ENCODE measurements around the gene ATG10. TPM values are rescaled to one million over a fixed set of nuclear protein-coding genes. Genes with fewer than 3 reads are reported as not detected.
"Not testable (repeated sequence)": the region's sequence is repeated elsewhere in the genome, so short reads cannot be mapped to it uniquely, and the experiment has no call there.

ATG10 gene
- total RNA-seq, 1 experiment from 2014 or later, result 15.1 TPM

DNA sequence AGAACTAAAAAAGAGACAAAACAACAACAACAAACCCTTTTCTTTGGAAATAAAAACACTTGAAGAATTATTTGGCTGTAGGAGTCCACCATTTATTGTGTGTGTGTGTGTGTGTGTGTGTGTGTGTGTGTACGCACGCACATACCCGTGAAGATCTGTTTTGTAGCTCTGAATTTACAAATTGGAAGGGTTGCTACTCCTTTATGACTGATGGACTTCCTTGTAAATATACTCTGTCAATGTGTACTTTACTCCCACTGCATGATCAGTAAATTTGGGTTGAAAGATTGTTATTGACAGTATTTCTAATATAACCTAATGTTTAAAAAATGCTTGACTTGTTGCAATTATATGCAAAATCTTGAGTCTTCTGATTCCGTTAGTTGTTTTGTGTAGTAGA, 148.1 kb downstream of the ATG10 start:
- no peak for DNase-seq (ENCODE audit: low spot score)

DNA sequence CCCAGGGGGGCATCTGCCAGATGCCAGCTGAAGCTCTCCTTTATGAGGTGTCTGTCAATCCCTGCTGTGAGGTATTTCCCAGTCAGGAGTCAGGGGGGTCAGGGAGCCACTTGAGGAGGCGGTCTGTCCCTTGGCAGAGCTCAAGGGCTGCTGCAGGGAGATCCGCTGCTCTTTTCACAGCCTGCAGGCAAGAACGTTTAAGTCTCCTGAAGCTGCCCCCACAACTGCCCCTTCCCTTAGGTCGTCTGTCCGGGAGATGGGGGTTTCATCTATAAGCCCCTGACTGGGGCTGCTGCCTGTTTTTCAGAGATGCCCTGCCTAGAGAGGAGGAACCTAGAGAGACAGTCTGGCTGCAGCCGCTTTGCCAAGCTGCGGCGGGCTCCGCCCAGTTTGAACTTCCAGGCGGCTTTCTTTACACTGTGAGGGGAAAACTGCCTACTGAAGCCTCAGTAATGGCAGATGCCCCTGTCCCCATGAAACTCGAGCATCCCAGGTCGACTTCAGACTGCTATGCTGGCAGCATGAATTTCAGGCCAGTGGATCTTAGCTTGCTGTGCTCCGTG, 158.0 kb downstream of the ATG10 start:
- no peak for DNase-seq (ENCODE audit: low spot score)

DNA sequence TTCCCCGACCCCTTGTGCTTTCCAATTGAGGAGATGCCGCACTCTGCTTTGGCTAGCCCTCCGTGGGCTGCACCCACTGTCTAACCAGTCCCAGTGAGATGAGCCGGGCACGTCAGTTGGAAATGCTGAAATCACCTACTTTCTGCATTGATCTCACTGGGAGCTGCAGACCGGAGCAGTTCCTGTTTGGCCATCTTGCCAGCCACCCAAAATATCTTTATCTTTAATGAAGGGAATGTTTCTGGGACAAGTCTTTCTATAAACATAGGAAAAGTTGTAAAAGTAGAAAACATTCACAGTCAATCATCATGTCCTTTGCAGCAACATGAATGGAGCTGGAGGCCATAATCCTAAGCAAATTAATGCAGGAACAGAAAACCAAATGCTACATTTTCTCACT, 158.8 kb downstream of the ATG10 start:
- no peak for DNase-seq (ENCODE audit: low spot score)

DNA sequence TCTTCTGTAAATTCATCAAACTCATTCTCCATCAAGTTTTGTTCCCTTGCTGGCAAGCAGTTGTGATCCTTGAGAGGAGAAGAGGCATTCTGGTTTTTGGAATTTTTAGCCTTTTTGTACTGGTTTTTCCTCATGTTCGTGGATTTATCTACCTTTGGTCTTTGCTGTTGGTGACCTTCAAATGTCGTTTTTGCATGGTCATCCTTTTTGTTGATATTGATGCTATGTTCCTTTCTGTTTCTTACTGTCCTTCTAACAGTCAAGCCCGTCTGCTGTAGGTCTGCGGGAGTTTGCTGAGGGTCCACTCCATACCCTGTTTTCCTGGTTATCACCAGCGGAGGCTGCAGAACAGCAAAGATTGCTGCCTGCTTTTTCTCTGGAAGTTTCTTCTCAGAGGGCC, 165.4 kb downstream of the ATG10 start:
- DNase-seq (ENCODE audit: low spot score), result no peak

DNA sequence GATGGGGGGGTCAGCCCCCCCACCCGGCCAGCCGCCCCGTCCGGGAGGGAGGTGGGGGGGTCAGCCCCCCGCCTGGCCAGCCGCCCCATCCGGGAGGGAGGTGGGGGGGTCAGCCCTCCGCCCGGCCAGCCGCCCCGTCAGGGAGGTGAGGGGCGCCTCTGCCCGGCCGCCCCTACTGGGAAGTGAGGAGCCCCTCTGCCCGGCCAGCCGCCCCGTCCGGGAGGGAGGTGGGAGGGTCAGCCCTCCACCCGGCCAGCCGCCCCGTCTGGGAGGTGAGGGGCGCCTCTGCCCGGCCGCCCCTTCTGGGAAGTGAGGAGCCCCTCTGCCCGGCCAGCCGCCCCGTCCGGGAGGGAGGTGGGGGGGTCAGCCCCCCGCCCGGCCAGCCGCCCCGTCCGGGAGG, 168.0 kb downstream of the ATG10 start:
- not testable (repeated sequence) for DNase-seq (ENCODE audit: low spot score)

DNA sequence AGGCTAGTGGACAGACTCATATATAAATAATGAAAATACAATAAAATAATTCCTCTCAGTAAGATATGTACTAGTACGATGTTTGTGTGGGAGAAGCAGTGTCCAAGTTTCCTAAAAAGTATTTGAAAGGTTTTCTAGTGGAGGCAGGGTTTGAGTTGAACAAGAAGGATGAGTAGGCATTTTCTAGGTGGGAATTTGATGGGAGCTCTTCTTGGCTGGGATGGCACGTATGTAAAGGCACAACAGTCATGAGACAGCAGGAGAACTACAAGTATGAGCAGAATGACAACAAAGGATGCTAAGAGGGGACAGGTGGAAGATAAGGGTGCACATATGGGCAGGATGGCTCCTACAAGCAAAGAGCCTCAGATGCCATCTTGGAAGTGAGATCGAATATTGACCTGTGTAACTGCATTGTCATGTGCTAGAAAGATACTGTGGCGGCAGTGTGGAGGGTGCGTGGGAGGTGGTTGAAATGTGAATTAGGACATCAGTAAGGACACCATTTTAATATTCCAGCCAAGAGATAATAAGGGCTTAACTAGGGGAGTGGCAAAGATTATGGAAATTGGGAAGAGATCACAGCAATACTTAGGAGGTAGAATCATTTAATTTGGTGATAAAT, 170.5 kb downstream of the ATG10 start:
- no peak for DNase-seq (ENCODE audit: low spot score)

DNA sequence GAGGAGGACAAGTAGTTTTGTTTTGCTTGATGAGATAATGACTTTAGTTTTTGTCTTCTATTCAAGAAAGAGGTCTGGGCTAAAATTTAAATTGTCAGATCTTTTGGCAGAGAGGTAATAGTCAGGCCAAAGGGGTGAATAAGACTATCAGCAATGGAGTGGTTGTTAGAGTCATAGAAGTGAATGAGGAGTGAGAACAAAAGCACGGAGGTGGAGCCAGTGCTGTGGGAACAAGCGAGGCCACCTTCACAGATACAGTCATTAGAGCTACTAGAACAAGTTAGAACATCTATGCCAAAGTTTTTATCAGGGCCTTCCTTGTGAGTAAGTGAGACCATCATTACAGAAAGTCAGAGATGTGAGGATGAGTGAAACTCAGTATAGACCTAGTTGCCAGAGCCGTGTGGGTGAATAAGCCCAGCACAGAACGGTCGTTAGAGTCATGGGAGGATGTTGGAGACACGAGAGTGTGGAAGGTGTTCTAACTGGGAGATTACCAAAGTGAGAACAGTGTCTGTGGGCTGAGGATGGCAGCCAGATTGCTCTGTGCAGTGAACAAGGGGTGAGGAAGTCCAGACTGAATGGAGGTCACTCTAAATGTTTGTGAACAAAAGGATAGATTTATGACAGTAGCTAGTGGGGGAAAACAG, 171.2 kb downstream of the ATG10 start:
- no peak for DNase-seq (ENCODE audit: low spot score)

DNA sequence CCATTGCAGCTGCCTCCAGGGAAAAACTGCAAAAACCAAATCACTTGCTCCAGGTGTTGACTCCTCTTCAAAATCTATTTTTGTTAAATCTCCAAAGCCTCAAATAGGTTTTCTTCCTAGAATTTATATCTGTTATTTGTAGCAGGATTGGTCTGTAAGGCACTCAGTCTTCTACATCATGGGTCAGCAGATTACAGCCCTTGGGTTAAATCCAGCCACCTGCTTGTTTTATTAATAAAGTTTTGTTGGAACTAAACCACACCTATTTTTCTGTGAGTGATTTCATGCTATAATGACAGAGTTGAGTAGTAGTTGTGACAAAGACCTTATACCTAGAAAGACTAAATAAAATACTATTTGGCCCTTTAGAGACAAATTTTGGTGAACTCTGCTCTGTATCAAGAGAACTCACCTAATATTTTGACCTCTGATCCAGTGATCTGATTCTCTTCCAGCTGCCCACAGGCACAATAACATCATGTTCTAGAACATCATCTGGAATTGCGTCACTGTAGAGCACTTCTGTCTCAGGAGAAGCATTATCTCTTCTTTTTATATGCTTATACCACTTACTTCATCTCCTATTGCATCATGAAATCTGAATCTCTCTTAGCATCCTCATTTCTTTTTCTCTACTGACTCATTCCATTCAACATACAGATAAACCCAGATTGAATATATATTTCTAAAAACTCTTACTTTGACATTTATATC, 176.2 kb downstream of the ATG10 start:
- DNase-seq (ENCODE audit: low spot score), result no peak

DNA sequence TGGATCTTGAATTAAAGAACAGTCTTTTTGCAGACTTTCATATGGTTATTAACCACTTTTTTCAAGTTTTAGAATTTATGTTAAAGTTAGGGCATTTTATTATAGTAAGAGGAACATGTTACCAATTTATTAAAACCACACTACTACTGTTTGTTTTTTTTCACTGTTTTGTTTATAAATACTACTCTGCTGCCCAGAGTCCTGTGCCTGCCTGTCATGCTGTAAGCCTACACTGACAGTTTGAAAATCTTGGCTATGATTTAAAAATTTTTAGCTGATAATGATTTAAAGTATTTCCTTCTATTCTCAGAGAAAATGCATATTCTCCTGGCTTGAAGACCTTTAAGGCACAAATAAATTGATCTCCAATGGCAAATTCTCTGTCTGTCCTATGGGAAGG, 177.6 kb downstream of the ATG10 start:
- DNase-seq (ENCODE audit: low spot score), result no peak

DNA sequence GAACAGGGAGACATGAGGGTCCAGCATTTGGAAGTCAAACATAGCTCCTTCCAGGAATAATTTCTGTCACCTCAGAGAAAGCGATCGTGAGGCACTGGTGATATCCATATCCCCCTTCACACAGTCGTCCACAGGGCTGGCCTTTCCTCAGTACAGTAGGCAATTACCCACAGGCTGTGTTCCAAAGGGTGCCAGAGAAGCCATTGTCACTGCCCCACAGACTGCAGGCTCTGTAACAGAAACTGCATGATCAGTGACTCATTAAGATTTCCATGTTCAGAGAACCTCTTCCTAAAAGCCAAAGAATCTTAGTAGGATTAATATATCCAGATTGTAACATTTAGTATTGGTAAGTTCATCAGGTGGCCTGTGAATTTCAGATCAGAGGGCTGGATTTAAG, 178.7 kb downstream of the ATG10 start:
- DNase-seq (ENCODE audit: low spot score), result no peak

DNA sequence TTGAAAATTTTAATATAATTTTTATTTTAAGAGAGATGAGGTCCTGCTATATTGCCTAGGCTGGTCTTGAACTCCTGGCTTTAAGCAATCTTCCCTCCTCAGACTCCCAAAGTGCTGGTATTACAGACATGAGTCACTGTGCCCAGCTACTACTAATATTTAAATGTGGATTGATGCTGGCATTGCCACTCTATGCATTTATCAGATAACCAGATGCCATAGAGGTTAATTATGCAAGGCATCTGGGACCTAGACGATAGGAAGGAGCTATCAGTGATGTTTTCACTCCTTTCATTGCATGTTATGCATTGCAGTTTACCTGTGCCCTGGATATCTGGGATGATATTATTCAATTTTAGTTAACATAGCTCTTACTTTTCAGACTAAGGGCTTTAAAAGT, 179.4 kb downstream of the ATG10 start:
- no peak for DNase-seq (ENCODE audit: low spot score)

DNA sequence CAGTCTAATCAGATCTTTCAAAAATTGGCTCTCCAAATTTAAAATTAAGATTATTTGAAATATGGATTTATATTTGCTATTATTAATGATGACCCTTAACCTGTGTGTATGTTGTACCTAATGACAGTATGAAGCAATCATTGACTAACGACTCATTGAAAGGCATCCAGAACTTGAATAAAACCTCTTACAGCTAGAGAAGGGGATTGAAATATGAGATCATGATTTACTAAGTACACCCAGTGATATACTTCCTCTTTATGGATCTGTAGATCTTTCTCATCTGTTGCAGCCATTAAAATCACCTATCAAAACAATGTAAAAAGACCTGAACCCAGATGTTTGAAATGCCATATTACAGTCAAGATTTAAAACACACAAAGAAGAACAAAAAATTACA, 179.8 kb downstream of the ATG10 start:
- no peak for DNase-seq (ENCODE audit: low spot score)

DNA sequence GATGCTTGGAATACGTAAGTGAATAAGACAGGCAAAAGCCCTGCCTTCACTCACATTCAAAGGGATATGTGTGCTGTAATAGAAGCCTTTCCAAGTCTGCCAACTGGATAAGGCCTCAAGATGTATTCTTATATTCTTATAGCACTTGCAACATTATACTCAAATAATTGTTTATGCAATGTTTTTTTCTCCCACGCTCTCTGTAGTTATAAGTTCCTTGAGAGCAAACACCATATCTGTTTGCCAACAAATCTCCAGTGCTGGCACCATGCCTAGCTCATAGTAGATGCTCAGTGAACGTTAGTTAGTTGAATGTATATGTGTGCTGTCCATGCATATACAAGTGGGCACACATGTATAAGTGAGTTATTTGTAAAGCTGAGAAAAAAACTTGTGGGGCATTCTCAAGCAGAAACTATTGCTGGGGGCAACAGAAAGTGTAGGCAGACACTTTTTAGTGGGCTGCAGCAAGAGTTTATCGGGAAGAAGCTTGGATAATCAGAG, 181.2 kb downstream of the ATG10 start:
- no peak for DNase-seq (ENCODE audit: low spot score)

DNA sequence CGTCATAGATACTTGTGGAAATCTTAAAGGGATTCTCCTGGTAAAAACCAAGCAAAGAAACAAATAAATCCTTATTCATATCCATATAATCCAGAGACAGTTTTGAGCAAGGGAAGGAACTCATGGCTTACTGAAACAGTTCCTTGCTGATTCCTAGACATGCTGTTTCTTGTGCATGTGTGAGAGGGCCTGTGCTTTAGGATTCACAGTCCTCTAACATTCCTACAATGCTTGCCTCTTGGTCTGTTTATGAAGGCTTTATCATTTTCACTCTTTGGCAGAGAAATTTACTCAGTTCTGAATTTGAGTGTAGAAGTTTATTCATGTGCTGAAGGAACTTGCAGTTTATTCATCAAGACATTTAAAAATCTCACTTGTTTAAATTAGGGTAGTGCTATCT, 183.0 kb downstream of the ATG10 start:
- DNase-seq (ENCODE audit: low spot score), result no peak

DNA sequence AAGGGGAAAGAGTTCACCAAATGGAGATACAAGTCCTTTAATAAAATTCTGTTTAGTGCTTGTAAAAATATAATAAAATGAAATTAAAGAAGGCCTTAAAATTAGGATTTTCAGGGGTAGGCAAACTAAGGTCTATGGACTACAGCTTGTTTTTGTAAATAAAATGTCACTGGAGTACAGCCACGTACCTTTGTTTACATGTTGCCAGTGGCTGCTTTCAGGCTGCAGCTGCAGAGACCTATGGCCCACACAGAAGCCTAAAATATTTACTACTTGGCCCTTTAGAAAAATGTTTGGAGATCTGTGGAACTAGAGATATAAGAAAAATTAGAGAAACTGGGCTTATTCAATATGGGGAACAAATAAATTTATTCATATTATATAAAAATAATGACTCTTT, 183.5 kb downstream of the ATG10 start:
- DNase-seq (ENCODE audit: low spot score), result no peak

DNA sequence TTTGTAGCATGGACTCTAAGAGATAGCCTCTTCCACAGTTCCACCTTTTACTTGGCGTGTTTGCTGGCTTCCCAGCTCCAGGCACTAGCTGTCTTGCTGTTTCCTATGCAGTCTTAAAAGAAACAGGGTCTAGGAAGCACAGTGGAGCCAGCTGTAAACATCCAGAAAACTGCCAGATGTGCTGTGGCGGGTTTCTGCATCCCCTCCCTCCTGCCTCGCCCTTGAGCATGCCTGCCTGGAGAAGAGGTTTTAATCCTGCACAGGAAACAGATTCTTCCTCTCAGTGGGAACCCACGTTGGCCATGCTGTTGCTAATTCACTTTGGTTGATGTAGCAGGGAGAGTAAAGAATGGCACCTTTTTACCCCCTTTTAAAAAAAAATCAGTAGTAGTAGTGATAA, 185.1 kb downstream of the ATG10 start:
- DNase-seq (ENCODE audit: low spot score), result no peak

DNA sequence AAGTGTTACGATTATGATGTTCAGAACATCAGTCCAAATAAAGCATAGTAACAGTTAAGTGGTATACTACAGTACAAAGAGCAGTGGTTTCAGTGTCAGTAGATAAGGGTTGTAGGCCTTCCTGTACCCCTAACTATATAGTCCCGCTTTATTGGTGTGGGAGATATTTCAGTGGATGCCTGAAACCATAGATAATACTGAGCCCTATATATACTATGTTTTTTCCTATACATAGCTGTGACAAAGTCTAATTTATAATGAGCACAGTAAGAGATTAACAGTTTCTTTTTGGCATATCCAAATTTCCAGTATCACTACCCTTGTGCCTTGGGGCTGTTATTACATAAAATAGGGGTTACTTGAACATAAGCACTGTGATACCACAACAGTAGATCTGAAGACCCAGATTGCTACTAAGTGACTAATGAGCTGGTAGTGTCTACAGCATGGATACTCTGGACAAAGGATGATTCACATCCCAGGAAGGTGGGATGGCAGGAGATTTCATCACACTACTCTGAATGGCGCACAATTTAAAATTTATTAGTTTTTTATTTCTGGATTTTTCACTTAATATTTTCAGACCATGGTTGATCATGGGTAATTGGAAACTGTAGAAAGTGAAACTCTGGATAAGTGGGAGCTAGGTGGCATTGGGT, 187.1 kb downstream of the ATG10 start:
- DNase-seq (ENCODE audit: low spot score), result peak; percentile 54

DNA sequence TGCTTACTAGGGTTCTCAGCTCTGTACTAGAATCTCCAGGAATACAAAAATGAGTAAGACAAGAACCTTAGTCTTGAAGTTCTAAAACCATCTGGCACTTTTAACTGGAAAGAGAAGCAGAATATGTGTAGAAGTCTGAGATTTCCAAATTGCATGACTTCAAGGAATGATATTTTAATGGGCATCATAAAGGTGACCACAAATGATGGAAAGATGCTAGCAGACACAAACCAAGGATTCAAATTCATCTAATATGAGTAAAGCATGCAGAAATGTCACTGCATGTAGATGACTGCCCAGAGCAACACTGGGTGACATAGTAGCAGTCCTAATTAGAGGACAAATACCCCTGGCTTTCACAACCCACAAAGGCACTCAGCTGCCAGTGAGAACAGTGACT, 189.1 kb downstream of the ATG10 start:
- DNase-seq (ENCODE audit: low spot score), result peak; percentile 18

DNA sequence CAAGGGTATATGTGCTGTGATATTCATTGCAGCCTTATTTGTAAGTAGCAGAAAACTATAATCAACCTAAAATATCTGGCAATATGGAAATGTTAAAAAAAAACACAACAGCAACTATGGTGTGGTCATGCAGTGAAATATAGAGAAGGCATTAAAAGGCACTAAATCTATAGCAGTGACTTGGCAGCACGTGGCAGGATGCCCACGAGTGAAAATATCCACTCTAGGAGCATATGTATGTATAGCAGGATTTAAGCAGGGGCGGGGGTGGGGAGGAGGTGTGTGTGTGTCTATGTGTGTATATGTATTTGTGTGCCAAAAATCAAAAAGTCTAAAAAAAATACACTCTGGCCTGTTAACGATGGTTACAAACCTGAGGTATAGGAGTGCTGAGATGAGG, 190.8 kb downstream of the ATG10 start:
- no peak for DNase-seq (ENCODE audit: low spot score)

DNA sequence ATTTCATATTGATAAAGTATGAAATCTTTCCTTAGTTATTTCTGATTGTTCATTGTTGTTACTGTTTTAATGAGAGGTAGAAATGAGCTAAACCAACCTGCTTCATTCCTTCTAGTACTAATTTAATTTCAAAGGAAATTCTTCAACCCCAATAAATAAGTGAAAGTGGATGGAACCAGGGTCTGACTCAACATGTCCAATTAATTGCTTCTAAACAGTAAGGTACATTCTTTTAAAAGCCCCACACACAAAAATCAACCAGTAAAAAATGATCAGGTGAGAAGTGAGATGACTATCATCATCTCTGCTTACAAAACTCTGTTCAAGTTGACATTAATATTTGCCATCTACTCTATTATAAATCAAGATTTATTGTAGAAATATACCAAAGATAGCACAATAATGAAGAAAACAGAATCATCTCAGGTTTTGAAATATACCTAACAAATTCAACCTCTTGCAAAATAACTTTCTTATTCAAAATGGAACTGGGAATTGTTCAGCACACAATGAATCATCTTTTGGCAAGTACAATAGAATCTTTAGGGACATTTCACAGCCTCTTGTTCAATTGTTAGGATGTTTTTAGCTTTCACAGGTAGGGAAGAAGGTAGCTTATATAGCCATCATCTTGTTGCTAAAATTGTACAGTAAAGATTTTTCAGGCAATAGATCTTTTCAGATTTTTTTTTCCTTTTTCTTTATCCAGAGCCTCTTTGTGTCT, 191.8 kb downstream of the ATG10 start:
- no peak for DNase-seq (ENCODE audit: low spot score)

DNA sequence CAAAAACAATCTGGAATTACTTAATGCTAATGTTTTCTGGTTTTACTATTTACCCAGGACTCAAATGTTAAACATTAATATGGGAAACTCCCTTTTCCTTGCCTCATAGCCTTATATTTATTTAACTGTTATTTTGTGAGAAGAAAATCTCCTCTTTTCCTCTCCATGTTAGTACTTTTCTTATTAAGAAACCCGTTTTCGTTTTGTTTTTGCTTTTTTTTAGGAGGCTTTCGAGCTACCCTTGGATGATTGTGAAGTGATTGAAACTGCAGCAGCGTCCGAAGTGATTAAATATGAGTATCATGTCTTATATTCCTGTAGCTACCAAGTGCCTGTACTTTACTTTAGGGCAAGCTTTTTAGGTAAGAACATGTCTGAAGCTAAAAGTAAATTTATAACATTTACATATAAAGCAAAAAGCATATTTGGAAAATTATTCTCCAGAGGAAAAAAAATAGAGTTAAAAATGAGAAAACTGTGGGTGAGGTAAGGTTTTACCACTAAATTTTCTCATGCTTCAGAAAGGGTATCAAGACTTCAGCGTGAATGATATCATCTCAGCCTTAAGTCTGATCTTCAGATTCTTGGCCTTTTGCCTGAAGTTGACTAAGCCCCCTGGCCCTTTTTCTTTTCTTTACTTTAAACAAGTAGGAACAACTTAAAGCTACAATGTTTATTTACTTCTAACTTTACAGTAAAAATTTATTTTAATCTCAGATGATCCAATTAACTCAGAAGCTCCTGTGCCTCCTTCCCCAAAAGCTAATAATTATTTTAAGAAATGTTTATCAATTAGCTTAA, 192.6 kb downstream of the ATG10 start:
- DNase-seq (ENCODE audit: low spot score), result peak; percentile 74
